SK-N-SH treated with all-trans-retinoic acid at 6 μM for 48 hours (cell line): ENCODE data around the gene BNC2.

Experiments used
- ATAC-seq: fragments of 200-7000 bp; cut with Tn5 transposase; 3 replicates; pipeline ENCODE4 v1.9.1; 2020; ENCODE audit warnings: mild to moderate bottlenecking, moderate library complexity
- ARNTL ChIP-seq: fragments of 450-650 bp; formaldehyde crosslinking; IDR thresholded peaks from 2 replicates; pipeline ENCODE4 v1.5.0; 2020; ENCODE audit warnings: low read depth, mild to moderate bottlenecking, moderate library complexity, borderline replicate concordance
- CSDC2 ChIP-seq: fragments of 250-450 bp; sonication (Bioruptor Pico); IDR thresholded peaks from 2 replicates; pipeline ENCODE4 v1.5.0; 2020; ENCODE audit warnings: mild to moderate bottlenecking, moderate library complexity
- ESRRG ChIP-seq: fragments of 250-450 bp; sonication (Bioruptor Pico); IDR thresholded peaks from 2 replicates; pipeline ENCODE4 v1.6.1; 2021; ENCODE audit warnings: mild to moderate bottlenecking
- GLIS3 ChIP-seq: fragments of 250-450 bp; sonication (Bioruptor Pico); IDR thresholded peaks from 2 replicates; pipeline ENCODE4 v1.5.0; 2020; ENCODE audit warnings: mild to moderate bottlenecking, moderate library complexity
- ISL1 ChIP-seq: fragments of 250-450 bp; sonication (Bioruptor Pico); IDR thresholded peaks from 2 replicates; pipeline ENCODE4 v2.1.2; 2022; ENCODE audit warnings: mild to moderate bottlenecking, moderate library complexity
- OSR1 ChIP-seq: fragments of 250-450 bp; sonication (Bioruptor Pico); IDR thresholded peaks from 2 replicates; pipeline ENCODE4 v1.8.0; 2022; ENCODE audit warnings: moderate library complexity, mild to moderate bottlenecking, inconsistent platforms
- PPARA ChIP-seq: fragments of 250-450 bp; sonication (Bioruptor Pico); IDR thresholded peaks from 2 replicates; pipeline ENCODE4 v1.5.0; 2020; ENCODE audit warnings: mild to moderate bottlenecking, borderline replicate concordance
- RARB ChIP-seq: fragments of 250-450 bp; sonication (Bioruptor Pico); IDR thresholded peaks from 2 replicates; pipeline ENCODE4 v1.8.0; 2021; ENCODE audit warnings: mild to moderate bottlenecking, moderate library complexity
- SNAI2 ChIP-seq: fragments of 250-450 bp; sonication (Bioruptor Pico); IDR thresholded peaks from 2 replicates; pipeline ENCODE4 v1.5.0; 2020; ENCODE audit warnings: mild to moderate bottlenecking, moderate library complexity
- TCF4 ChIP-seq: fragments of 250-450 bp; sonication (Bioruptor Pico); IDR thresholded peaks from 2 replicates; pipeline ENCODE4 v1.8.0; 2021; ENCODE audit warnings: mild to moderate bottlenecking, moderate library complexity, borderline replicate concordance
- TOX ChIP-seq: fragments of 250-450 bp; sonication (Bioruptor Pico); IDR thresholded peaks from 2 replicates; pipeline ENCODE4 v1.8.0; 2021; ENCODE audit warnings: mild to moderate bottlenecking, moderate library complexity, borderline replicate concordance
- ZC3H10 ChIP-seq: fragments of 250-450 bp; sonication (Bioruptor Pico); IDR thresholded peaks from 2 replicates; pipeline ENCODE4 v1.5.1; 2021; ENCODE audit warnings: mild to moderate bottlenecking, moderate library complexity
- ZFP30 ChIP-seq: fragments of 450-650 bp; formaldehyde crosslinking; IDR thresholded peaks from 2 replicates; pipeline ENCODE4 v1.5.0; 2022; ENCODE audit warnings: mild to moderate bottlenecking, moderate library complexity
- ZNF565 ChIP-seq: fragments of 450-650 bp; formaldehyde crosslinking; conservative IDR thresholded peaks from 2 replicates; pipeline ENCODE4 v1.5.0; 2020; ENCODE audit warnings: low read depth, mild to moderate bottlenecking, moderate library complexity
- ZNF70 ChIP-seq: fragments of 450-650 bp; formaldehyde crosslinking; IDR thresholded peaks from 2 replicates; pipeline ENCODE4 v1.5.0; 2020; ENCODE audit warnings: mild to moderate bottlenecking, moderate library complexity
- TF ChIP-seq, protein P1 (sequence below): fragments of 250-450 bp; sonication (Bioruptor Pico); IDR thresholded peaks from 2 replicates; pipeline ENCODE4 v1.8.0; 2021; ENCODE audit warnings: low read depth, mild to moderate bottlenecking, moderate library complexity, borderline replicate concordance
- TF ChIP-seq, protein P2 (sequence below): fragments of 250-450 bp; sonication (Bioruptor Pico); IDR thresholded peaks from 2 replicates; pipeline ENCODE4 v1.8.0; 2020; ENCODE audit warnings: mild to moderate bottlenecking, moderate library complexity, borderline replicate concordance
- TF ChIP-seq, protein P3 (sequence below): fragments of 250-450 bp; sonication (Bioruptor Pico); IDR thresholded peaks from 2 replicates; pipeline ENCODE4 v1.5.1; 2021; ENCODE audit warnings: mild to moderate bottlenecking, moderate library complexity
- TF ChIP-seq, protein P4 (sequence below): fragments of 250-450 bp; sonication (Bioruptor Pico); IDR thresholded peaks from 2 replicates; pipeline ENCODE4 v1.5.0; 2020; ENCODE audit warnings: mild to moderate bottlenecking, moderate library complexity
- TF ChIP-seq, protein P5 (sequence below): fragments of 250-450 bp; sonication (Bioruptor Pico); IDR thresholded peaks from 2 replicates; pipeline ENCODE4 v1.5.1; 2020; ENCODE audit warnings: low read depth, mild to moderate bottlenecking, moderate library complexity

The BNC2 gene

DNA sequence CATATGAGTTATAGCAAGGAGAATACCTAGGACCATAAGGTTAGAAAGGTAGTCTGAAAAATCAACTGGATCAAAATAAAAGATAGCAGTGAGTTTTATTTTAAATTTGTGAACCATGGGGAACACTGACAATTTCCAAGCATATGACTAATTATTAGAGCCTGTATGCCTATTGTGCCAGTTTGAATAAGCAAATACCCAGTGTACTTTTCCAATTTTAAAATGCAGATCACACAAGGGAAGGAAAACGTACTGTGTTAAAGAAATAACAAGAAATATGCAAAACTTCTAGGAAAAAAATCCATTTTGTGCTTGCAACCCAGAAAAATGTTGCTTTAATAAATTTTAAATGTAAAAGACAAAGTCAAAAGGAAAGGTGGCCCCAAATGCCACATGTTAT lies 257.4 kb downstream of the BNC2 start:
- TF ChIP-seq GLIS3 (CRISPR knock-in tag) = no peak
- no peak for TF ChIP-seq OSR1
- no peak for TF ChIP-seq ZNF70 (CRISPR knock-in tag)
- TF ChIP-seq, protein P1, sequence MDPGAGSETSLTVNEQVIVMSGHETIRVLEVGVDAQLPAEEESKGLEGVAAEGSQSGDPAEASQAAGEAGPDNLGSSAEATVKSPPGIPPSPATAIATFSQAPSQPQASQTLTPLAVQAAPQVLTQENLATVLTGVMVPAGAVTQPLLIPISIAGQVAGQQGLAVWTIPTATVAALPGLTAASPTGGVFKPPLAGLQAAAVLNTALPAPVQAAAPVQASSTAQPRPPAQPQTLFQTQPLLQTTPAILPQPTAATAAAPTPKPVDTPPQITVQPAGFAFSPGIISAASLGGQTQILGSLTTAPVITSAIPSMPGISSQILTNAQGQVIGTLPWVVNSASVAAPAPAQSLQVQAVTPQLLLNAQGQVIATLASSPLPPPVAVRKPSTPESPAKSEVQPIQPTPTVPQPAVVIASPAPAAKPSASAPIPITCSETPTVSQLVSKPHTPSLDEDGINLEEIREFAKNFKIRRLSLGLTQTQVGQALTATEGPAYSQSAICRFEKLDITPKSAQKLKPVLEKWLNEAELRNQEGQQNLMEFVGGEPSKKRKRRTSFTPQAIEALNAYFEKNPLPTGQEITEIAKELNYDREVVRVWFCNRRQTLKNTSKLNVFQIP = no peak
- TF ChIP-seq RARB (CRISPR knock-in tag) = no peak
- TF ChIP-seq TOX (CRISPR knock-in tag) = no peak
- no peak for TF ChIP-seq SNAI2 (CRISPR knock-in tag)
- TF ChIP-seq, protein P2, sequence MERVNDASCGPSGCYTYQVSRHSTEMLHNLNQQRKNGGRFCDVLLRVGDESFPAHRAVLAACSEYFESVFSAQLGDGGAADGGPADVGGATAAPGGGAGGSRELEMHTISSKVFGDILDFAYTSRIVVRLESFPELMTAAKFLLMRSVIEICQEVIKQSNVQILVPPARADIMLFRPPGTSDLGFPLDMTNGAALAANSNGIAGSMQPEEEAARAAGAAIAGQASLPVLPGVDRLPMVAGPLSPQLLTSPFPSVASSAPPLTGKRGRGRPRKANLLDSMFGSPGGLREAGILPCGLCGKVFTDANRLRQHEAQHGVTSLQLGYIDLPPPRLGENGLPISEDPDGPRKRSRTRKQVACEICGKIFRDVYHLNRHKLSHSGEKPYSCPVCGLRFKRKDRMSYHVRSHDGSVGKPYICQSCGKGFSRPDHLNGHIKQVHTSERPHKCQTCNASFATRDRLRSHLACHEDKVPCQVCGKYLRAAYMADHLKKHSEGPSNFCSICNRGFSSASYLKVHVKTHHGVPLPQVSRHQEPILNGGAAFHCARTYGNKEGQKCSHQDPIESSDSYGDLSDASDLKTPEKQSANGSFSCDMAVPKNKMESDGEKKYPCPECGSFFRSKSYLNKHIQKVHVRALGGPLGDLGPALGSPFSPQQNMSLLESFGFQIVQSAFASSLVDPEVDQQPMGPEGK (CRISPR knock-in tag) = no peak
- TF ChIP-seq, protein P3, sequence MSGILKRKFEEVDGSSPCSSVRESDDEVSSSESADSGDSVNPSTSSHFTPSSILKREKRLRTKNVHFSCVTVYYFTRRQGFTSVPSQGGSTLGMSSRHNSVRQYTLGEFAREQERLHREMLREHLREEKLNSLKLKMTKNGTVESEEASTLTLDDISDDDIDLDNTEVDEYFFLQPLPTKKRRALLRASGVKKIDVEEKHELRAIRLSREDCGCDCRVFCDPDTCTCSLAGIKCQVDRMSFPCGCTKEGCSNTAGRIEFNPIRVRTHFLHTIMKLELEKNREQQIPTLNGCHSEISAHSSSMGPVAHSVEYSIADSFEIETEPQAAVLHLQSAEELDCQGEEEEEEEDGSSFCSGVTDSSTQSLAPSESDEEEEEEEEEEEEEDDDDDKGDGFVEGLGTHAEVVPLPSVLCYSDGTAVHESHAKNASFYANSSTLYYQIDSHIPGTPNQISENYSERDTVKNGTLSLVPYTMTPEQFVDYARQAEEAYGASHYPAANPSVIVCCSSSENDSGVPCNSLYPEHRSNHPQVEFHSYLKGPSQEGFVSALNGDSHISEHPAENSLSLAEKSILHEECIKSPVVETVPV = no peak
- no peak for TF ChIP-seq CSDC2 (CRISPR knock-in tag)
- TF ChIP-seq ZFP30 (CRISPR knock-in tag) = no peak
- TF ChIP-seq ESRRG (CRISPR knock-in tag) = no peak
- TF ChIP-seq, protein P4, sequence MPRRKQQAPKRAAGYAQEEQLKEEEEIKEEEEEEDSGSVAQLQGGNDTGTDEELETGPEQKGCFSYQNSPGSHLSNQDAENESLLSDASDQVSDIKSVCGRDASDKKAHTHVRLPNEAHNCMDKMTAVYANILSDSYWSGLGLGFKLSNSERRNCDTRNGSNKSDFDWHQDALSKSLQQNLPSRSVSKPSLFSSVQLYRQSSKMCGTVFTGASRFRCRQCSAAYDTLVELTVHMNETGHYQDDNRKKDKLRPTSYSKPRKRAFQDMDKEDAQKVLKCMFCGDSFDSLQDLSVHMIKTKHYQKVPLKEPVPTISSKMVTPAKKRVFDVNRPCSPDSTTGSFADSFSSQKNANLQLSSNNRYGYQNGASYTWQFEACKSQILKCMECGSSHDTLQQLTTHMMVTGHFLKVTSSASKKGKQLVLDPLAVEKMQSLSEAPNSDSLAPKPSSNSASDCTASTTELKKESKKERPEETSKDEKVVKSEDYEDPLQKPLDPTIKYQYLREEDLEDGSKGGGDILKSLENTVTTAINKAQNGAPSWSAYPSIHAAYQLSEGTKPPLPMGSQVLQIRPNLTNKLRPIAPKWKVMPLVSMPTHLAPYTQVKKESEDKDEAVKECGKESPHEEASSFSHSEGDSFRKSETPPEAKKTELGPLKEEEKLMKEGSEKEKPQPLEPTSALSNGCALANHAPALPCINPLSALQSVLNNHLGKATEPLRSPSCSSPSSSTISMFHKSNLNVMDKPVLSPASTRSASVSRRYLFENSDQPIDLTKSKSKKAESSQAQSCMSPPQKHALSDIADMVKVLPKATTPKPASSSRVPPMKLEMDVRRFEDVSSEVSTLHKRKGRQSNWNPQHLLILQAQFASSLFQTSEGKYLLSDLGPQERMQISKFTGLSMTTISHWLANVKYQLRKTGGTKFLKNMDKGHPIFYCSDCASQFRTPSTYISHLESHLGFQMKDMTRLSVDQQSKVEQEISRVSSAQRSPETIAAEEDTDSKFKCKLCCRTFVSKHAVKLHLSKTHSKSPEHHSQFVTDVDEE (CRISPR knock-in tag) = no peak
- TF ChIP-seq ARNTL (CRISPR knock-in tag) = no peak
- TF ChIP-seq ZC3H10 (CRISPR knock-in tag) = no peak
- no peak for TF ChIP-seq PPARA (CRISPR knock-in tag)
- no peak for TF ChIP-seq ZNF565 (CRISPR knock-in tag)
- TF ChIP-seq ISL1 (CRISPR knock-in tag) = no peak
- TF ChIP-seq TCF4 (CRISPR knock-in tag) = no peak
- ATAC-seq = no peak

DNA sequence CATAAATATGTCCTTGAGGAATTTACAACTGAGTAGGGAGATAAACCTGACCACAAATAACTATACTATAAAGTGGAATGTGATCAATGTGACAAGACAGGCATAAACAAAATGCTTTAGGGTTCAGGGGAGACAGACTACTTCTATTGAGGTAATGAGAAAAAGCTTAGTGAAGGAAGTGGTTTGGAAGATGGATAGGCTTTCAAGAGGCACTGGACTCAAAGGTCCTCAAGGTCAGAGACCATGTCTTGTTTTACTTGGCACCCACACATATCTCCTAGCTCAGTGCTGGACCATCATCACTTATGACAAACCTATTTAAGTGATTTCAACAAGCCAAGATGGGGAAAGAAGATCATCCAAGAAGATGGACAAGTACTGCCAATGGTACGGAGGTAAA lies 257.8 kb downstream of the BNC2 start:
- ATAC-seq = peak; percentile 31
- TF ChIP-seq, protein P2 (CRISPR knock-in tag) = no peak
- no peak for TF ChIP-seq TOX (CRISPR knock-in tag)
- TF ChIP-seq ISL1 (CRISPR knock-in tag) = no peak
- TF ChIP-seq, protein P5, sequence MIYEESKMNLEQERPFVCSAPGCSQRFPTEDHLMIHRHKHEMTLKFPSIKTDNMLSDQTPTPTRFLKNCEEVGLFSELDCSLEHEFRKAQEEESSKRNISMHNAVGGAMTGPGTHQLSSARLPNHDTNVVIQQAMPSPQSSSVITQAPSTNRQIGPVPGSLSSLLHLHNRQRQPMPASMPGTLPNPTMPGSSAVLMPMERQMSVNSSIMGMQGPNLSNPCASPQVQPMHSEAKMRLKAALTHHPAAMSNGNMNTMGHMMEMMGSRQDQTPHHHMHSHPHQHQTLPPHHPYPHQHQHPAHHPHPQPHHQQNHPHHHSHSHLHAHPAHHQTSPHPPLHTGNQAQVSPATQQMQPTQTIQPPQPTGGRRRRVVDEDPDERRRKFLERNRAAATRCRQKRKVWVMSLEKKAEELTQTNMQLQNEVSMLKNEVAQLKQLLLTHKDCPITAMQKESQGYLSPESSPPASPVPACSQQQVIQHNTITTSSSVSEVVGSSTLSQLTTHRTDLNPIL (CRISPR knock-in tag) = no peak
- TF ChIP-seq TCF4 (CRISPR knock-in tag) = no peak
- no peak for TF ChIP-seq PPARA (CRISPR knock-in tag)
- TF ChIP-seq ESRRG (CRISPR knock-in tag) = no peak
- TF ChIP-seq ARNTL (CRISPR knock-in tag) = no peak
- TF ChIP-seq CSDC2 (CRISPR knock-in tag) = no peak
- TF ChIP-seq SNAI2 (CRISPR knock-in tag) = no peak
- TF ChIP-seq, all 23 proteins: peak for 0
